HG02840 (cell line): ENCODE measurements around the gene ZNF662.

Experiments used
- ATAC-seq: cut with Tn5 transposase; IDR thresholded peaks from one replicate; pipeline ENCODE4 v1.9.1; 2021; ENCODE audit warnings: mild to moderate bottlenecking, moderate library complexity, moderate number of reproducible peaks; ENCODE audit not compliant: unreplicated experiment, low FRiP score

Gene ZNF662

DNA sequence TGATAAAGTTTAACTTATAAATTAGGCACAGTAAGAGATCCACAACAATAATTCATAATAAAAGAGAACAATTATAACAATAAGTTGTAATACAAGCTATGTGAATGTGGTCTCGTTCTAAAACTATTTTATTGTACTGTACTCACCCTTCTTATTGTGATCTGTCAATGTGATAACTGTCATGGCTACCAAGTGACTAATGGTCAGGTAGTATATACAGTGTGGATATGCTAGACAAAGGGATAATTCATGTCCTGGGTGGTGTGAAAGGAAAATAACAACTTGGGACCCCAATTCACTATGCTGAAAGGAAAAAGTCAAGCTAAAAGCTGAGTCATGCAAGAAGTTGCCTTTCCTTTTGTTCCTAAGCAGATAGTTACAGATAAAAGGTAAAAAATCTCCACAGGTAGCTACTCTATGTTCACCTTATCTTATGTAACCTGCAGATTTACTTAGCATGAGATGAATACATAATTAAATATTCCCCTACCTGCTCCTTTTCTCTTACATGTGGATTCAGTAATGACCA lies 19.6 kb upstream of the ZNF662 start:
- ATAC-seq, result no peak

DNA sequence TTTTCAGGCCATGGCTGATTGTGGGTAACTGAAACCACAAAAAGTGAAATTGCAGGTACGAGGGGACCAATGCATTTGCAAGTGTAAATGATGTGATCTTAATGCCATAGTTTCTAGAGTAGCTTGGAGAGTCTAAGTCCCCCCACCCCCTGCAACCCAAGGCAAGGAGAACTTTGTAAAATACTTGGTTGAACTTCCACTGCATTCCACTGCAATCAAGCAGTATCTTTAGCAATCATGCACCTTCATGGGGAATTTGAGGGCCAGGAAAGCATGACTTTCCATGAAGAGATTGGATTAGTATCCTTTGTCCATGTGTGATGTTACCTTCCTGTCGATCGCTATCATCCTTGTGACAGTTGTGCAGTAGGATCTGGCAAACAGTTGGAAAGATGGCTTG lies 18.9 kb upstream of the ZNF662 start:
- no peak for ATAC-seq

DNA sequence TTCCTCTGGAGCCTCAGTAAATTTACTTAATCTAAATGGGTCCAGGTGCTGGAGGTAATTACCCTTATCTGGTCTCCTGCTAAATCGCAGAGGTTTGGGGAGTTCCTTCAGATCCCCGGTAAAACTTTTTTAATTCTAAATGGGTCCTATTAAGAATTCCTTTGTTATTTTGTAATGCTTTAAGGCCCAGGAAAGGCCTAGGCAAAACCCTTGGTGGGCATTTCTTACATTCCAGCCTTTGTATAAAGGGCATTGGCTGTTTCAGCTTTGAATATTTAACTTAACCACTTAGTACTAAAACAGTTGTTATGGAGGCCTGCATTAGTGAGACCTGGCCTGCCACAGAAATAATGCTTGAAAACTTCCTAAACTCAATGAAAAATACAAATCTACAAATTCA lies 14.9 kb upstream of the ZNF662 start:
- ATAC-seq, result no peak

DNA sequence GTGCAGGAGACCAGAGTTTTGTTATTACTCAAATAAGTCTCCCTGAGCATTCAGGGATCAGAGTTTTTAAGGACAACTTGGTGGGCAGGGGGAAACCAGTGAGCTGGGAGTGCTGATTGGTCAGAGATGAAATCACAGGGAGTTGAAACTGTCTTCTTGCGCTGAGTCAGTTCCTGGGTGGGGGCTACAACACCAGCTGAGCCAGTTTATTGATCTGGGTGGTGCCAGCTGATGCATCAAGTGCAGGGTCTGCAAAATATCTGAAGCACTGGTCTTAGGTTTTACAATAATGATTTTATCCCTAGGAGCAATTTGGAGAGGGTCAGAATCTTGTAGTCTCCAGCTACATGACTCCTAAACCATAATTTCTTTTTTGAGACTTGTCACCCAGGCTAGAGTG lies 13.8 kb upstream of the ZNF662 start:
- no peak for ATAC-seq

DNA sequence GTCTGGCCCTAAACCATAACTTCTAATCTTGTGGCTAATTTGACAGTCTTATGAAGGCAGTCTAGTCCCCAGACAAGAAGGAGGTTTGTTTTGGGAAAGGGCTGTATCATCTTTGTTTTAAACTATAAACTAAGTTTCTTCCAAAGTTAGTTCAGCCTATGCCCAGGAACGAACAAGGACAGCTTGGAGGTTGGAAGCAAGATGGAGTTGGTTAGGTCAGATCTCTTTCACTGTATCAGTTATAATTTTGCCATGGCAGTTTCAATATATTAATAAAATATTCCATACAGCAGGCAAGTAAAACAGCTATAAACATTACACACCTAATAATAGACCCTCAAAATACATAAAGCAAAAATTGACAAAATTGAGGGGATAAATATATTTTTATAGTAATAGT lies 13.1 kb upstream of the ZNF662 start:
- ATAC-seq, result no peak

DNA sequence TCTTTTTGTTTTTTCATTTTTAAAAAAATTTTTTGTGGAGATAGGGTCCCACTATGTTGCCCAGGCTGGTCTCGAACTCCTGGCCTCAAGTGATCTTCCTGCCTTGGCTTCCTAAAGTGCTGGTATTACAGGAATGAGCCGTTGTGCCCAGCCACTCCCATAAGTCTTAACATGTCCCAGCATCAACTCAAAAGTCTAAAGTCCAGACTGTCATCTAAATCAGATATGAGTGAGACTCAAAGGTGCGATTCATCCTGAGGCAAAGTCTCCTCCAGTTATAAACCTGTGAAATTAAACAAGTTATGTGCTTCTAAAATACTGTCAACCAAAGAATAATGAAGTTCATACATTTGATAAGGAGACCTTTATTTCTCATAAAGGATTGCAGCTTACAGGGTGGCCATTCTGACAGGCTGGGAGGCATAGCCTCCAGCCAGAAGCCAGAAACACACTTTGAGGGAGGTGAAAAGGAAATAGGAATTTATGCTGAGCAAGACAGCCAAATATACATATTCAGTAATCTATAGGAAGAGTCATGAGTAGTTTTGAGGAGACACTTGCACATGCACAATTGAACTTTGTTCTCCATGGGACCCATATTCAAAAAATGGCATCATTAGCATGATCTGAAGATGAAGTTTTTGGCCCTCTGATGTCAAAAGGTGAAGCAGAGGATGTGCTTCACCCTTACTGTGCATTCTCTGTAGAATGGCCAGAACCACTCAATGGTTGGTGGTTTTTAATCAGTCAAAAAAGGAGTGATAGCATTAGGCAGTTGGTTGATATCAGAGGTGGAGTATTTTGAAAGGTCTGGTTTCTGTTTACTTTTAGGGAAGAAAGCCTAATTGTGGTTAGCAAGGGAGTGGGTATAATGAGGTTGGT lies 11.0 kb upstream of the ZNF662 start:
- ATAC-seq, result no peak

DNA sequence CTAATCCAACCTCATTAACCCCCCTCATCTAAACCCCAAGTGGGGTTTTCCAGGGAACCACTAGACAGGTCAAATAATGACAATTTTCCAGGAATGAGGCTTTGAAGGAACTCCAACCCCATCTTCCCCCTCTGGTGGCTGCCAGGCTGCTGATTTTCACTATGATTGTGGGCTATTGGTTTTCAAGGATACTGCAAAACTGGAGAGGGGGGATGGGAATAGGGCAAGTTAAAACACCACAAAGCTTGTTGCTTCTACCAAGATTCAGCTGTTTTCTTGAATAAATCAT lies 10.4 kb upstream of the ZNF662 start:
- no peak for ATAC-seq

DNA sequence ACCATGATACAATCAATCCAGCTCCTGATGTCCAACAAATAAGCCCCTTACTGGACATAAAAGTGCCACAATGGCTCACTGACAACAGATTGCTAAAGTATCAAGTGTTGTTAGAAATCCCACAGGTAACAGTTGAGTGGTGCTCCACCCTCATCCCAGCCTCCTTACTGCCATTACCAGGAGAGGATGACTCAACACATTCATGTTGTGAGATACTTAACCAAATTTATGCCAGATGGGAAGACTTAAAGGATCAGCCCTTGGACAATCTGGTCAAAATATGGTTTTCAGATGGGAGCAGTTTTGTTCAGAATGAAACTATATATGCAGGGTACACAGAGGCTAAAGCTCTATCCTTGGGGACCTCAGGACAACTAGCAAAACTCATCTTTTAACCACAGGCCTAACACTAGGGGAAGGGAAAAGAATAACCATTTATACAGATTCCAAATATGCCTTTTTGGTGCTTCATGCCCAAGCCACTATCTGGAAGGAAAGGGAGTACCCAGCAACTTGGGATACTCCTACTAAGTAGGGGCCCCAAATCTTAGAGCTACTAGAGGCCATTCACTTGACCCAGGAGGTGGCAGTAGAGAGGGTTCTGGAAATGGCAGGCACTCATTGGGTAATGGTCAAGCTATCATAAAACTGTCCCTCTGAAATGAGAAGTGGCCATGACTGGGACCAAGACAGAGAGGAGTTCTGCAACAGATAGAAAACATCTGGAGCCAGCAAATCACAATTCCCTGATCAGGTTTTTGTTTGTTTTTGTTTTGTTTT lies 6.9 kb upstream of the ZNF662 start:
- ATAC-seq, result no peak

DNA sequence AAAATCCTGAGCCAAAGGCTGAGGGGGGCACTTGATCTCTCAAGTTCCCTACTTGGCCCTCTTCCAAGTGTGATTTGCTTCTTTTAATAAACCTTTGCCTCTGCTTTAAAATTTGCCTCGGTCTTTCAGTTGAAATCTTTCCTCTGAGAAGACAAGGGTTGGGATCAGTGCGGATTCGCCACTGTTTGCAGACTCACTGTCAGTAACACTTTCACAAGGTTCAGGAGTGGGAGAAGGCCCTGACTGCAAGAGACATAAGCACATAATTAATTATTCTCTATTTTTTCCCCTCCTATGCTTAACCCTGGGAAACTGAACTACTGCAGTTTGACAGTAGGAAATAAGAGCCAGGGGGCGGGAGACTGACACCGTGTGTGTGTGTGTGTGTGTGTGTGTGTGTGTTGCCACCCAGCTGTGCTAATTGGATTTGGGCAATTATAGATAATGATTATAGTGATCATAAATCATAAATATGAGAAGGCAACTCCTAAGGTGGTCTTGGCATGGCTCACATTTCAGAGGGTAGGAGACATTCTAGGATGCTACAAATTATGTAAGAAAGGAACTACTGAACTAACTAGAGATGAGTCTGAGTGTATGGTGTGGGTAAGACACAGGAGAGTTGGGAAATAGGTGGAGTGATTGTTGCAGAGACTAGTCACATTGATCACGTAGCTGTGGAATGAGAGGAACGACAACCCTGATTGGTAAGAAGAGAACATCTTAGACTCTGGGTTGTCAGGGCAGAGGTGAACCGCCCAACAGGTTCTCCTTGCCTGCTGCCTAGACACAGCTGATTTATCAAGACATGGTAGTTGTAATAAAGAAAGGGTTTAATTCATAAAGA lies 5.5 kb upstream of the ZNF662 start:
- no peak for ATAC-seq

DNA sequence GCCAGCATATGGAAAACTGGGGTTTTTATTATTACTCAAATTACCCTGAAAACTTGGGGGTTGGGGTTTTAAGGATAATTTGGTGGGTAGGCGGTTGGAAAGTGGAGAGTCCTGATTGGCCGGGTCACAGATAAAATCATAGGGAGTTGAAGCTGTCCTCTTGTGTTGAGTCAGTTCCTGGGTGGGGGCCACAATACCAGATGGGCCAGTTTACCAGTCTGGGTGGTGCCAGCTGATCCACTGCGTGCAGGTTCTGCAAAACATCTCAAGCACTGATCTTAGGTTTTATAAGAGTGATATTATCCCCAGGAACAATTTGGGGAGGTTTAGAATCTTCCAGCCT lies 4.9 kb upstream of the ZNF662 start:
- ATAC-seq, result no peak

DNA sequence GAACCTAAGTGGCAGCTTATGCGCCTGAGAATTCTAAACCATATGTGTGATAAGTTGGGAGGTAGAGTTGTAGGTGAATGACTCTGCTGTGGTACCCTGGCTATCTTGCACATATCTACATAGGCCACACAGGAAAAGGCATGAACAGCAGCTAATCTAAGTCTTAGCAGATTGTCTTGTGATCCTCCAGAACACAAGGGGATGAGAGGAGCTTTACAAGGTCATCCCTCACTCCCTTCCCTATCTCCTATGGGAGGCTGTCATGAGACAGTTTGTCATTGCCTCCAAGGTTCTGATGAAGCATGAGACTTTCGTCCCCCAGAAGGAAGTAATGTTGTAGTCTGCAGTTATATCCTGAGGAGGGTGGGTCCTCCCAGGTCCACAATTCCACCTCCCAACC lies 3.7 kb upstream of the ZNF662 start:
- ATAC-seq, result no peak

DNA sequence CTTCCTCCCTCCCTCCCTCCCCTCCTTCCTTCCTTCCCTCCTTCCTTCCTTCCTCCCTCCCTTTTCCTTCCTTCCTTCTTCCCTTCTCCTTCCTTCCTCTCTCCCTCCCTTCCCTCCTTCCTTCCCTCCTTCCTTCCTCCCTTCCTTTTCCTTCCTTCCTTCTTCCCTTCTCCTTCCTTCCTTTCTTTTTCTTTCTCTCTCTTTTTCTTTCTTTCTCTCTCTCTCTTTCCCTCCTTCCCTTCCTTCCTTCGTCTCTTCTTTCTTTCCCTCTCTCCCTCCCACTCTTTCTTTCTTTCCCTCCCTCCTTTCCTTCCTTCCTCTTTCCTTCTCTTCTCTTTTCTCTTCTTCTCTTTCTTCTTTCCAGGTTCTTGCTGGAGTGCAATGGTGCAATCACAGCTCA lies 1.9 kb upstream of the ZNF662 start:
- ATAC-seq, result no peak

DNA sequence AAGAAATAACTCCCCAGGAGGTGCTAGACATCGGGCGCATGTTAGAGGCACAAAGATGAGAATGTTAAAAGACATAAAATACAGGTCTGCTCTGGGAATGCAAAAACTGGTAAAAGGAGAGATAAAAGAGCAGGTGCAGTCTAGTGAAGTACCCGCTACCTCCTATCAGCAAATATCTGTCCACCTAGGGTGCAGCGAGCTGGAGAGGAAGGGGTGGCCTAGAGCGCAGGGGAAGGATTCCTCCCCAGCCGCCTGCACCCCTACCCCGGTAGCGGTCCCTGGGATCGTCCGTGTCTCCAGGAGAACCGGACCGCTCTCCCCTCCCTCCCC lies 237 bp upstream of the ZNF662 start:
- ATAC-seq, result no peak

DNA sequence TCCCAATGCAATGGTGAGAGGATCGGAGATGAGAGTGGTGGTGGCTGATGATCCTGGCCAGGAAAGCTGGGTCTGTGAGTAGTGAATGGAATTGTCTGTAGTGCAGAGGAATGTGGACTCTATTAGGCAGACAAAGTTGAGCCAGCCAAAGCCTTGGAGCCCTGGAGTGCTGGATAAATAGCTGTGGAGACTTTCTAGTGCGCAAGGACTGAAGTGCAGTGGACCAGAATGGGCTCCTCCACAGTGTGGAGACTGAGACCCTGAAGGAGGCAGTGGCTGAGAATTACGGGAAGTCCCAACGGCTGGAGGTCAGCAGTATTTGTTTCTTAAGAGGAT lies 874 bp downstream of the ZNF662 start:
- ATAC-seq, result no peak

DNA sequence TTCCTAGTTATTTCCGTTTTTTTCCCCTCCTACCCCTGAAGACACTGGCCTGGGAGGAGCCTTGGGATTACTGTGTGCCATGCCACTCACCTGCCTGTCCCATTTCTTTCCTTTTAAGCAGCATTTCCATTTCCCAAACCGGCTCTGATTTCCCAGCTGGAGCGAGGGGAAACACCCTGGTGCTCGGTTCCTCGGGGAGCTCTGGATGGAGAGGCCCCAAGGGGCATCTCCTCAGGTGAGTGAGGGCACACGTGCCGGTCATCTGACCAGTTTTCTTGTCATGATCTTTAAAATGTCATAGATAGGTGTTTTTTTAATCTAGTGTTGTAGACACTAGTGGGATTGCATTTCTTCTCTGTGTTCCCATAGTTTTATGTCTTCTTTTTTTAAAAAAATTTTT lies 2.7 kb downstream of the ZNF662 start:
- ATAC-seq, result no peak

DNA sequence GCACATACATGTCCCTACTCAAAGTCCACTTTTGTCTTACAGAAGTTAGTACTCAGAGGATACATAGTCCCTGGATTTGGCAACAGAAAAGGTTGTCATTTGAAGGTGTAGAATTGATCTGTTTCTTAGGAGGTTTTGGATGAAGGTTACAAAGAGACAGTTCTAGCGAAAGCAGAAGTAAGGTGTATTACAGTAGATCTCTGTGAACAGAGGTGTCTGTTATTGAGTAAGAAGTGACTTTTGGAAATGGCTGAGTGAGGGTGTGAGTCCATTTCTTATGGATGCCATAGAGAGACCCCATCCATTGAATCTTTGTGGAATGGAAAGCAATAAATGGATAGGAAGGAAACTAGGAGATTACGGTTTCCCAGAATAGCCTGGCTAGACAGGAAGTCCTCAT lies 5.6 kb downstream of the ZNF662 start:
- no peak for ATAC-seq

DNA sequence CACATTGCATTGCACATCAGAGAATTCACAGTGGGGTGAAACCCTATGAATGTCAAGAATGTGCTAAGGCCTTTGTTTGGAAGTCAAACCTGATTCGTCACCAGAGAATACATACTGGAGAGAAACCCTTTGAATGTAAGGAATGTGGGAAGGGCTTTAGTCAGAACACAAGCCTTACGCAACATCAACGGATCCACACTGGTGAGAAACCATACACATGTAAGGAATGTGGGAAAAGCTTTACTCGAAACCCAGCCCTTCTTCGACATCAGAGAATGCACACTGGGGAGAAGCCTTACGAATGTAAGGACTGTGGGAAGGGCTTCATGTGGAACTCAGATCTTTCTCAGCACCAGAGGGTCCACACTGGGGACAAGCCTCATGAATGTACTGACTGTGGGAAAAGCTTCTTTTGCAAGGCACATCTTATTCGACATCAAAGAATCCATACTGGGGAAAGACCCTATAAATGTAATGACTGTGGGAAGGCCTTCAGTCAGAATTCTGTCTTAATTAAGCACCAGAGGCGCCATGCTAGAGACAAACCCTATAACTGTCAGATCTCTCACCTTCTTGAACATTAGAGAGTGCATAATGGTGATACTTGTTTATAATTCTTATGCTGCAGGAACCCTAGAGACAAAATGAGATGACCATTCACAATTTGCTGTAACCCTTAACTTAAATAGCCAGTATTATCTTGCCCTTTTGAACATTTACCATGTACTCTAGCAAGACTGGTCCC lies 9.0 kb downstream of the ZNF662 start:
- ATAC-seq, result no peak

DNA sequence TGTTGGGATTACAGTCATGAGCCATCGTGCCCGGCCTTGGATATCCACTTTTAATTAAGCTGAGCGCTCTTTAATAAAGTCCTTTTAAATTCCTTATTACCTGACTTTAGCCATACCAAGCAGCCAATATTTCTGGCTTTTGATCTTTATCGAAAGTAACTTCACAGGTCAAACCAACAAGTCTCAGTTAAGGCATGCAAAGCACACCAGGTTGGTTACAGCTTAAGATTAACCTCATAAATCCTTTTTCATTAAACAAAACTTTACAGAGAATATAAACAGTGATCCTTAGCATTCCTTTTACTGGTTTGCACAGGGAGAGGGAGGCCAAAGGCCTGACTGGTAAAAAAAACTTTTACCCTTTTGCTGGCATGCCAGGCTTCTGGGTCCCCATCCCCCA lies 17.7 kb downstream of the ZNF662 start:
- no peak for ATAC-seq

DNA sequence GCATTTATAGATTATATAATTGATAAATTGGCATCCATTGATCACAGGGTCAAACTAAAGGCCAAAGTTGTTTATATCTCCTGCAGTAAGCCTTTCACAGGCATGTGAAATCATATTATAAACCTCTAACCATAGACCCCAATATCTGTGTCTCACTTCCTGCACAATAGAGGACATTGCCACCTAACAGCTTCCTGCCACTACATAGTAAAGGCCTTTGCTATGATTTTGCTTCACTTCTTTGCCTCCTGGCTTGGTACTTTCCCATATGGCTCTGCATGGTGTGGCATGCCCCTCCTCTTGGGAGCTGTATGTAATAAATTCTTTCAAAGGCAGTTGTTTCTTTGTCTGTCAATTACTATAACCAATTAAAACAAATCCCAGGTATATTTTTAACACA lies 20.4 kb downstream of the ZNF662 start:
- ATAC-seq, result no peak

DNA sequence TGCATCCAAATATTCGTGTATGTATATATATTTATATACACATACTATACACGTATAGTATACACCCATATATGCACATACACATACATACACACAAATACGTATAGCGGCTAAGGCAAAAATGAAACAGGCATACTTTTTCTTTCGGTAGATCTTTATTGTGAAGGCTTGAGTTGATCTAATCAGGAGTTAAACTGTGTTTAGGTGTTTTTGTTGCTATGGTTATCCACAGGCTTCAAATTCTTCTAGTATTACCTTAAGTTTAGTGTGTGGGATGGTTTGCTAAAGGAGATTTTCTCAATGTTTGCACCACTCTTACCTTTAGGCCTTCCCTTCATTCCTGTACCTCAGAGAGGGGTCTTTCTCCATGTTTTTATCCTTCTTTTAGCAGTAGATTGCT lies 28.2 kb downstream of the ZNF662 start:
- ATAC-seq, result no peak

DNA sequence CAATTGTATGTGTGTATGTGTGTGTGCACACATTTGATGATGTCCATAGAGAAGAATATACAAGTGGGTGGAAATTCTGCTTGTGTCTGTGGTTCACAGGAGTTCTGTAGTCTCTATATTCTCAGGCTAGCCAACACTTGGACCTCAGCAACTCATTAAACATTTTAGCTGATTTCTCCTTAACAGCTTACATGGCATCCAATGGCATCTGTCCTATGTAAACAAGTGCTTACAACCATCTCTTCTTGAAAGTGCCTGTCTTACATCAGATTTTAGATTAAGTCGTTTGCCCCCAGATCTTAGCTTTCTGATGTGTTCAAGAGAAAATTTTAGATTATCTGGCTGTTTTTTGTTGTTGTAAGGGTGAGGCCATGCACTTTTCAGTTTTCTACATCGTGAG lies 29.0 kb downstream of the ZNF662 start:
- ATAC-seq, result no peak
